HFFc6 (cell line): ENCODE data around the gene GPR108. TPM values are rescaled to one million over a fixed set of nuclear protein-coding genes. Genes with fewer than 3 reads are reported as not detected.

ENCODE experiments used
- DNase-seq: peaks from one replicate; pipeline ENCODE4 v3.0.0-alpha.2; 2018
- H3K27ac Mint-ChIP-seq: 2 replicates; pipeline ENCODE4 v1.8.0; 2020; ENCODE audit warnings: mild to moderate bottlenecking, mixed read lengths
- H3K27me3 Mint-ChIP-seq: 2 replicates; pipeline ENCODE4 v1.8.0; 2021; ENCODE audit warnings: mild to moderate bottlenecking, moderate library complexity, mixed read lengths; ENCODE audit not compliant: insufficient read depth
- H3K36me3 Mint-ChIP-seq: 2 replicates; pipeline ENCODE4 v1.8.0; 2021; ENCODE audit warnings: low read depth, mixed read lengths
- H3K4me1 Mint-ChIP-seq: 2 replicates; pipeline ENCODE4 v1.8.0; 2020; ENCODE audit warnings: low read depth, mixed read lengths
- H3K4me3 Mint-ChIP-seq: 2 replicates; pipeline ENCODE4 v1.8.0; 2020; ENCODE audit warnings: mild to moderate bottlenecking, moderate library complexity, mixed read lengths
- H3K9me3 Mint-ChIP-seq: 2 replicates; pipeline ENCODE4 v1.8.0; 2020; ENCODE audit warnings: mild to moderate bottlenecking, mixed read lengths
- total RNA-seq, 6 experiments: library from RNA; stranded (reverse); fragmentation: NEBNext Ultra II Directional; extraction: Animal tissue kit (Norgen Biotek cat#: 25700); gene quantifications; 2 replicates in 1 of 6; 3 replicates in 5 of 6; pipeline ENCODE4 v1.2.3, GENCODE V29; 2021
- TF ChIP-seq, protein P1 (sequence below): fragments of 200-600 bp; sonication (generic); IDR thresholded peaks from 2 replicates; pipeline ENCODE4 v1.5.0; 2021; ENCODE audit warnings: antibody characterized with exemption, mild to moderate bottlenecking

GPR108 gene
- total RNA-seq, 6 experiments from 2014 or later = 52.2 to 60.5 (median 56.4) TPM

DNA sequence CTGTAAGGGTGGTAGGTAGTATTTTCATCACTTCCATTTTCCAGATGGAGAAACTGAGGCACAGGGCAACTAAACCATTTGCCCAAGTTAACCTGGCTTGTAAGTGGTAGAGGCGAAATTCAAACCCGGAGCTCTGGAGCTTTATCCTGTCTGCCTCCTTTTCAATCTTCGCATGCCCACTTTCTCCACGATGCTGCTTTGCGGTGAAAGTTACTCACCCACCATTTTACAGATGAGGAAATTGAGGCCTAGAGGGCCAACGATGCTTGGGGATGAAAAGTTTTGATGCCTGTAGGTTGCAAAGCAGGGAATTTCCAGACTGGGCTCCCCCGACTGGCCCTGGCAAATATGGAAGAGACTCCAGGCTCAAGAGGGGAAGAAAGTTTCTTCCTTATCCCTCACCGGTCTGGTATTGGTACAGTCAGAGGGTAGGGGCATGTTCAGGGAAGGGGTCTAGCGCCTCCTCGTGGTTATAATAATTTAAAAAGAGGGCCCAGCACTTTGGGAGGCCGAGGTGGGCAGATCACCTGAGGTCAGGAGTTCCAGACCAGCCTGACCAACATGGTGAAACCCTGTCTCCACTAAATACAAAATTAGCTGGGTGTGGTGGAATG is 31.7 kb upstream of the GPR108 start:
- TF ChIP-seq, protein P1, sequence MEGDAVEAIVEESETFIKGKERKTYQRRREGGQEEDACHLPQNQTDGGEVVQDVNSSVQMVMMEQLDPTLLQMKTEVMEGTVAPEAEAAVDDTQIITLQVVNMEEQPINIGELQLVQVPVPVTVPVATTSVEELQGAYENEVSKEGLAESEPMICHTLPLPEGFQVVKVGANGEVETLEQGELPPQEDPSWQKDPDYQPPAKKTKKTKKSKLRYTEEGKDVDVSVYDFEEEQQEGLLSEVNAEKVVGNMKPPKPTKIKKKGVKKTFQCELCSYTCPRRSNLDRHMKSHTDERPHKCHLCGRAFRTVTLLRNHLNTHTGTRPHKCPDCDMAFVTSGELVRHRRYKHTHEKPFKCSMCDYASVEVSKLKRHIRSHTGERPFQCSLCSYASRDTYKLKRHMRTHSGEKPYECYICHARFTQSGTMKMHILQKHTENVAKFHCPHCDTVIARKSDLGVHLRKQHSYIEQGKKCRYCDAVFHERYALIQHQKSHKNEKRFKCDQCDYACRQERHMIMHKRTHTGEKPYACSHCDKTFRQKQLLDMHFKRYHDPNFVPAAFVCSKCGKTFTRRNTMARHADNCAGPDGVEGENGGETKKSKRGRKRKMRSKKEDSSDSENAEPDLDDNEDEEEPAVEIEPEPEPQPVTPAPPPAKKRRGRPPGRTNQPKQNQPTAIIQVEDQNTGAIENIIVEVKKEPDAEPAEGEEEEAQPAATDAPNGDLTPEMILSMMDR = peak; percentile 76
- Mint-ChIP-seq H3K4me3 (no peak overlapping the region), H3K27me3 (peaks cover 5% of the 10 kb centered on the region), H3K4me1 (peaks cover 12% of the 10 kb centered on the region), H3K27ac (no peak overlapping the region), H3K9me3 (no peaks in the 10 kb centered on the region), H3K36me3 (no peaks in the 10 kb centered on the region)
- no peak for DNase-seq

GRCh38 chr19:6768236-6768785 is 30.9 kb upstream of the GPR108 start:
- H3K4me3 Mint-ChIP-seq = no peak overlapping the region
- H3K4me1 Mint-ChIP-seq = peaks cover 12% of the 10 kb centered on the region
- H3K9me3 Mint-ChIP-seq = no peaks in the 10 kb centered on the region
- no peak for DNase-seq
- TF ChIP-seq, protein P1 = no peak
- H3K36me3 Mint-ChIP-seq = no peaks in the 10 kb centered on the region
- peaks cover 5% of the 10 kb centered on the region for H3K27me3 Mint-ChIP-seq
- no peak overlapping the region for H3K27ac Mint-ChIP-seq

DNA sequence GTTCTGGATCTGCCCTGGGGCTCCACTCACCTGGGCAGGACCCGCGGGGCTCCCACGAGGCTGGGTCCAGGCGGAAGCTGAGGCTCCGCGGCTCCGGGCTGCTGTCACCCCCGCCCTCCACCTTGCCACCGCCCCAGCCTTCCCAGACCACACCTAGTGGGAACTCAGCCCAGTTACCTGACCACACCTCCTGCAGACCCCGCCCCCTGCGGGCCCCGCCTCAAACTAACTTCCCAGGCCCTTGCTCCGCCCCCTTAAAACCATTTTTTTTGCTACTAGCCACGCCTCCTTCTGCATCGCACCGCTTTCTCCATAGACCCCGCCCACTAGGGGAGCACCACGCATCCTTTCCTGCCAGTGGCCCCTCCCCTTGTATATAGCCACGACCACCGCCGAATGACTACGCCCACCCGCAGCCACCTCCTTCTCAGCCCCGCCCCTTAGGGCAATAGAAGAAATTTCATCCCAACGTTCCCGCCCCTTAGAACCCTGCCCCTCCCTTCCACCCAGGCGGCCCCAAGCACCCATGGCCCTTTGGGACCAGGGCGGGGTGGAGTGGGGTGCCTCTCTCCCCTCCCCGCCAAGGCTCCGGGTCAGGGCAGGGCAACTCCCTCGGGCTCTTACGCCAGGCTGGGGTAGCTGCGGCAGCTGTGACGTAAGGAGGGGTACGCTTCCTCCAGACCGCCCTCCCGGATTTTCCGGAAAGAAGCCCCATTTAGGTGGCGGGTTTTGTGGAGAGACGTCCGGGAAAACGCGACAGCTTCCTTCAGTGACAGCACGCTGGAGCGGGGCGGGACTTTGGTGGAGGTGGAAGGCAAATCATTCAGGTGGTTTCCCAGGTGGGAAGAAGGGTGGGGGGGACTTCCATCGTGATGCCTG is 30.2 kb upstream of the GPR108 start, which contains the start of gene SH2D3A:
Gene SH2D3A, minus strand, starts transcription at position 79 of the 879 bp plus-strand sequence. CDS start 3,687 bp downstream, outside the sequence.
- H3K4me1 Mint-ChIP-seq = peaks cover 12% of the 10 kb centered on the region
- H3K27ac Mint-ChIP-seq = no peak within 1 kb of the TSS
- no peaks in the 10 kb centered on the region for H3K36me3 Mint-ChIP-seq
- no peaks in the 10 kb centered on the region for H3K9me3 Mint-ChIP-seq
- H3K27me3 Mint-ChIP-seq = peaks cover 5% of the 10 kb centered on the region
- no peak within 1 kb of the TSS for H3K4me3 Mint-ChIP-seq
- DNase-seq = no peak
- TF ChIP-seq, protein P1 = no peak

- Mint-ChIP-seq H3K4me1 (peaks cover 12% of the 10 kb centered on the region), H3K27ac (no peak overlapping the region), H3K36me3 (no peaks in the 10 kb centered on the region), H3K9me3 (no peaks in the 10 kb centered on the region), H3K27me3 (peaks cover 5% of the 10 kb centered on the region), H3K4me3 (no peak overlapping the region)
- TF ChIP-seq, protein P1 = no peak
- DNase-seq = no peak
These were observed 29.6 kb upstream of the GPR108 start for GRCh38 chr19:6767081-6767356.

GRCh38 chr19:6766357-6767080 is 29.1 kb upstream of the GPR108 start:
- H3K36me3 Mint-ChIP-seq = no peaks in the 10 kb centered on the region
- no peak overlapping the region for H3K4me3 Mint-ChIP-seq
- peaks cover 12% of the 10 kb centered on the region for H3K4me1 Mint-ChIP-seq
- H3K9me3 Mint-ChIP-seq = no peaks in the 10 kb centered on the region
- peaks cover 2% of the 10 kb centered on the region for H3K27me3 Mint-ChIP-seq
- TF ChIP-seq, protein P1 = no peak
- no peak for DNase-seq
- H3K27ac Mint-ChIP-seq = no peak overlapping the region
